Measurements from ENCODE around the gene FARS2.

FARS2 gene

DNA sequence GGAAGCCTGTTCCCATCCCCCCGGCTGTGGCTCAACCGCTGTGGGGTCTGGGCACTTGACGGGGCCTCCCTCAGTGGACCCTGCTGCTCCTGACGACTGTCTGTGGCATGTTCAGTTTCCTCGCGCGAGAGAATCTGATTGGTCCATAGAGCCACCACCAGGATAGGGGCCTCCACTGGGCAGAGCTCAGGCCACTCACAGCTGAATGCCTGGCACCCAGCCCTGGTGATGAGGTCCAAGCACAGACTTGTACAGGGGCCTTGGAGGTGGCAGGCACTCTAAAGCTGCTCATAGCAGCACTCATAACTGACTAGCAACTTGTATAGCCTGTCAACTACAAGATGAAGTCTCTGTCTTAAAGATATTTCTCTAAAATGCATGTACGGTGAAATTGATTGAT lies 377.4 kb downstream of the FARS2 start:
- TF ChIP-seq, protein P1, sequence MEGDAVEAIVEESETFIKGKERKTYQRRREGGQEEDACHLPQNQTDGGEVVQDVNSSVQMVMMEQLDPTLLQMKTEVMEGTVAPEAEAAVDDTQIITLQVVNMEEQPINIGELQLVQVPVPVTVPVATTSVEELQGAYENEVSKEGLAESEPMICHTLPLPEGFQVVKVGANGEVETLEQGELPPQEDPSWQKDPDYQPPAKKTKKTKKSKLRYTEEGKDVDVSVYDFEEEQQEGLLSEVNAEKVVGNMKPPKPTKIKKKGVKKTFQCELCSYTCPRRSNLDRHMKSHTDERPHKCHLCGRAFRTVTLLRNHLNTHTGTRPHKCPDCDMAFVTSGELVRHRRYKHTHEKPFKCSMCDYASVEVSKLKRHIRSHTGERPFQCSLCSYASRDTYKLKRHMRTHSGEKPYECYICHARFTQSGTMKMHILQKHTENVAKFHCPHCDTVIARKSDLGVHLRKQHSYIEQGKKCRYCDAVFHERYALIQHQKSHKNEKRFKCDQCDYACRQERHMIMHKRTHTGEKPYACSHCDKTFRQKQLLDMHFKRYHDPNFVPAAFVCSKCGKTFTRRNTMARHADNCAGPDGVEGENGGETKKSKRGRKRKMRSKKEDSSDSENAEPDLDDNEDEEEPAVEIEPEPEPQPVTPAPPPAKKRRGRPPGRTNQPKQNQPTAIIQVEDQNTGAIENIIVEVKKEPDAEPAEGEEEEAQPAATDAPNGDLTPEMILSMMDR (IDR thresholded peaks at IDR 0.05; ENCODE audit: low read length, missing control alignments) = no peak
- no peak overlapping the region for H3K4me3 ChIP-seq (replicated peaks; ENCODE audit: low read depth, low read length)
- no peak for DNase-seq (ENCODE audit: low read depth)

GRCh38 chr6:5639193-5639592 lies 377.9 kb downstream of the FARS2 start:
- TF ChIP-seq, protein P1 (IDR thresholded peaks at IDR 0.05; ENCODE audit: low read length, missing control alignments) = no peak
- no peak for DNase-seq (ENCODE audit: low read depth)
- no peak overlapping the region for H3K4me3 ChIP-seq (replicated peaks; ENCODE audit: low read depth, low read length)

- no peak overlapping the region for H3K4me3 ChIP-seq (replicated peaks; ENCODE audit: low read depth, low read length)
- no peak for DNase-seq (ENCODE audit: low read depth)
- TF ChIP-seq, protein P1 (IDR thresholded peaks at IDR 0.05; ENCODE audit: low read length, missing control alignments) = no peak
These were observed 379.3 kb downstream of the FARS2 start for GRCh38 chr6:5640614-5641013.

- H3K4me3 ChIP-seq (replicated peaks; ENCODE audit: low read depth, low read length) = no peak overlapping the region
- no peak for DNase-seq (ENCODE audit: low read depth)
- TF ChIP-seq, protein P1 (IDR thresholded peaks at IDR 0.05; ENCODE audit: low read length, missing control alignments) = no peak
These were observed 383.3 kb downstream of the FARS2 start for GRCh38 chr6:5644523-5645185.

DNA sequence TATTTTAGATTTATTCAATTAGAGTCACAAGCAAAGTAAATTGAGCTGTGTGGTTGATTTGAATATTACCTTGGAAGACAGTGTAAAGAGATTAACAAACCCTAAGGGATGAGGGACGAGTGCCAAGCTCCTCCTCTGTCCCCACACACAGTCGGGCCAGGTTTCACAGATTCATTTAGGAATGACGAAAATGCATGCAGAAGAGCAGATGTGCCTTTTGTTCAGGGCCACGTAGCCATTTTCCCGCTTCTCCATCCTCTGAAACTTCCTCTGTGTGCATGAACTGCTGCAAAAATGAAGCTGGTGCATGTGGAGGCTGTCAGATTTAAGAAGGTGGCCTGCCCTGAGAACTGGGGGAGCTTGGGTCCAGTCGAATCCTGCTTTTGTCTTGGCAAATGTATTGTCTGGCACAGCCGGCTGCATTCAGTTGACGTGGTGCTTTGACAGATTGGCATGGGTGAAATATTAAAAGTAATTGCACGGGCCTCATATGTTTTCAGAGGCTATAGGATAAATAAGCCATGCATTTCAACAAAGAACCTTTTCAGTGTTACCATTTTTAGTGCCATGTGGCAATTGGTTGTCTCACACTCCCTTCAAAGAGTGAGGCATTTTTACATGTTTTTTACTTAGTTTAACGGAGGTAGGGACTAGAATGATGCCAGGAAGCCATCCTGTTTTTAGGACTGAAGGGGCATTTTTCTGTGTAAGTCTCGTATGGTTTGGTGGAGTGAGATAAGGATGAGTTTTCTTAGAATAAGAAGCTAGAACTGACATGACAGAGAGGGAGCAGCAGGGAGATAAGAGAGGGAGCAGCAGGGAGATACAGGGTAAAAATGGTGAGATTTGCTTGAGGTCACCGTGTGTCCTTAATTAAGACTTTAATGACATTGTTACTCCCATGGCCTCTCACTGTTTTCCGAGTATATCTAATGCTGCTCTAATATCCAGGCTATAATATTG lies 384.3 kb downstream of the FARS2 start:
- H3K4me3 ChIP-seq (replicated peaks; ENCODE audit: low read depth, low read length) = no peak overlapping the region
- TF ChIP-seq, protein P1 (IDR thresholded peaks at IDR 0.05; ENCODE audit: low read length, missing control alignments) = no peak
- no peak for DNase-seq (ENCODE audit: low read depth)

GRCh38 chr6:5652406-5653137 lies 391.3 kb downstream of the FARS2 start:
- DNase-seq (ENCODE audit: low read depth) = no peak
- TF ChIP-seq, protein P1 (IDR thresholded peaks at IDR 0.05; ENCODE audit: low read length, missing control alignments) = no peak
- no peak overlapping the region for H3K4me3 ChIP-seq (replicated peaks; ENCODE audit: low read depth, low read length)

Measured in fibroblast of pulmonary artery (primary cell).